PC-3 (cell line): ENCODE measurements around the gene TAPT1.

ENCODE experiments used
- EZH2phosphoT487 ChIP-seq: fragments of 300-600 bp; sonication (generic); IDR thresholded peaks from 2 replicates; pipeline ENCODE4 v1.6.1; 2018; ENCODE audit warnings: mild to moderate bottlenecking, antibody characterized with exemption, low read length, borderline replicate concordance
- TF ChIP-seq, protein P1 (sequence below): fragments of 300-600 bp; sonication (generic); conservative IDR thresholded peaks from 2 replicates; pipeline ENCODE4 v1.5.1; 2017; ENCODE audit warnings: antibody characterized with exemption, low read depth, mild to moderate bottlenecking, low read length

DNA sequence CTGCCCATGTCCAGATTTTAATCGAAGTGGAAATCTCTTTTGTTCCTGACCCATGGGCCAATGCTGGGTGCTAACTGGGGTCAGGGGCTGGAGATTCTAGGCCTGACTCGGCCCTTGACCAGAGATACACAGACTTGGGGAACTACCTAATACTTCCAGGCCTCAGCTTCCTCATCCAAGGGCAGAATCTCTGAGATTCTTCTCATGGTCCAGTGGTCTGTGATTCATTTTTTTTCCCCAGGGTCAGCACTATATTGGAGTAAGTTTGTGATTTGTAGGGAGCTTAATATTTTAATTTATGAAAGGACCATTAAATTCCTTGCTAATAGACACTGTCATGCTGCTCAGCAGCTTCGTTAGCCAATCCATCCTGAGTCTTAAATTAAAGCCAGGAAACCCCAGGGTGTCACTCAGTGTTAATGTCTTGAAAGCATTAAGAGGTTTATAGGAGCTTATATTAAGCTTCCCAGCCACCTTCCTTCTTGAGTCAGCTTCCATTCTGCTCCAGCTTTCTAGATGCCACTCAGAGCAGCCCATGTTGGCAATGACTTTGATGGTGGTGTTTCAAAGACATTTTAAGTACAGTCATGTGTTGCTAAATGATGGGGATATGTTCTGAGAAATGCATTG, 115.5 kb downstream of the TAPT1 start:
- TF ChIP-seq, protein P1, sequence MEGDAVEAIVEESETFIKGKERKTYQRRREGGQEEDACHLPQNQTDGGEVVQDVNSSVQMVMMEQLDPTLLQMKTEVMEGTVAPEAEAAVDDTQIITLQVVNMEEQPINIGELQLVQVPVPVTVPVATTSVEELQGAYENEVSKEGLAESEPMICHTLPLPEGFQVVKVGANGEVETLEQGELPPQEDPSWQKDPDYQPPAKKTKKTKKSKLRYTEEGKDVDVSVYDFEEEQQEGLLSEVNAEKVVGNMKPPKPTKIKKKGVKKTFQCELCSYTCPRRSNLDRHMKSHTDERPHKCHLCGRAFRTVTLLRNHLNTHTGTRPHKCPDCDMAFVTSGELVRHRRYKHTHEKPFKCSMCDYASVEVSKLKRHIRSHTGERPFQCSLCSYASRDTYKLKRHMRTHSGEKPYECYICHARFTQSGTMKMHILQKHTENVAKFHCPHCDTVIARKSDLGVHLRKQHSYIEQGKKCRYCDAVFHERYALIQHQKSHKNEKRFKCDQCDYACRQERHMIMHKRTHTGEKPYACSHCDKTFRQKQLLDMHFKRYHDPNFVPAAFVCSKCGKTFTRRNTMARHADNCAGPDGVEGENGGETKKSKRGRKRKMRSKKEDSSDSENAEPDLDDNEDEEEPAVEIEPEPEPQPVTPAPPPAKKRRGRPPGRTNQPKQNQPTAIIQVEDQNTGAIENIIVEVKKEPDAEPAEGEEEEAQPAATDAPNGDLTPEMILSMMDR: no peak
- TF ChIP-seq EZH2phosphoT487: no peak
